T-helper 1 cell treated with Interleukin-12 subunit alpha and Interleukin-12 subunit beta and Interleukin-4 antibody, amounts not matched to agents 30 μg/mL and 1 μg/mL, for 36 hours (primary cell): ENCODE results near the gene INO80C.
"Not testable (repeated sequence)": the region's sequence is repeated elsewhere in the genome, so short reads cannot be mapped to it uniquely, and the experiment has no call there.

Experiments
- H3K27ac Mint-ChIP-seq: one replicate; pipeline ENCODE4 v1.8.0; 2021; ENCODE audit warnings: mild to moderate bottlenecking, mixed read lengths
- H3K27me3 Mint-ChIP-seq: one replicate; pipeline ENCODE4 v1.8.0; 2021; ENCODE audit warnings: low read depth, mixed read lengths
- H3K36me3 Mint-ChIP-seq: one replicate; pipeline ENCODE4 v1.8.0; 2021; ENCODE audit warnings: low read depth, mixed read lengths
- H3K4me1 Mint-ChIP-seq: one replicate; pipeline ENCODE4 v1.8.0; 2021; ENCODE audit warnings: low read depth, mixed read lengths
- H3K4me3 Mint-ChIP-seq: one replicate; pipeline ENCODE4 v1.8.0; 2021; ENCODE audit warnings: mild to moderate bottlenecking, moderate library complexity, mixed read lengths
- H3K9me3 Mint-ChIP-seq: one replicate; pipeline ENCODE4 v1.8.0; 2021; ENCODE audit warnings: mixed read lengths

Gene INO80C

GRCh38 chr18:35506024-35506712, 8.4 kb upstream of the INO80C start:
- no peaks in the 10 kb centered on the region for H3K27me3 Mint-ChIP-seq
- no peak overlapping the region for H3K4me3 Mint-ChIP-seq
- H3K4me1 Mint-ChIP-seq, result peaks cover 2% of the 10 kb centered on the region
- H3K27ac Mint-ChIP-seq, result no peak overlapping the region
- H3K36me3 Mint-ChIP-seq, result no peaks in the 10 kb centered on the region
- no peaks in the 10 kb centered on the region for H3K9me3 Mint-ChIP-seq

GRCh38 chr18:35504996-35505395, 7.2 kb upstream of the INO80C start:
- H3K9me3 Mint-ChIP-seq, result no peaks in the 10 kb centered on the region
- H3K27me3 Mint-ChIP-seq, result no peaks in the 10 kb centered on the region
- H3K36me3 Mint-ChIP-seq, result no peaks in the 10 kb centered on the region

DNA sequence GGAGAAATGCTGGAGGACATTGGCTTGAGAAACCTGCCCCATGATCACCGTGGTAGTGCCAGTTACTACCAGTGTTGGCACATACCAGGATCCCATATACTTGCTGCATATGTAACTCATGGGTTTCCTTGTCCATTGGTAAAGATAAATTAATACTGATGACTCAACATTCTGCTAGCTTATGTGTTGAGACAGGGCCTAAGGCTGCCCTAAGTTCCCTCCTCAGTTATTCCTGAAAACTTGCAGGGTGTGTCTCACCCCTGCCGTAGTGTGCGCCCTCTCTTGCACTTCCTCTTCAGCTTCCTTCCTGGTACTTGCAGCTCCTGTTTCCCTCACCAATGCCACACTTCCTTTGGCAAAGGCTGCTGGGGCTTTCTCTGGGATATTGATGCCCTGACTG, 4.3 kb upstream of the INO80C start:
- H3K27ac Mint-ChIP-seq, result no peak overlapping the region
- H3K9me3 Mint-ChIP-seq, result no peaks in the 10 kb centered on the region
- H3K27me3 Mint-ChIP-seq, result no peaks in the 10 kb centered on the region
- H3K36me3 Mint-ChIP-seq, result no peaks in the 10 kb centered on the region
- no peak overlapping the region for H3K4me3 Mint-ChIP-seq
- H3K4me1 Mint-ChIP-seq, result peaks cover 16% of the 10 kb centered on the region

More at GRCh38 chr18:35504996-35505395, 7.2 kb upstream of the INO80C start:
- Mint-ChIP-seq H3K4me1 (peaks cover 6% of the 10 kb centered on the region), H3K4me3 (no peak overlapping the region), H3K27ac (no peak overlapping the region)

DNA sequence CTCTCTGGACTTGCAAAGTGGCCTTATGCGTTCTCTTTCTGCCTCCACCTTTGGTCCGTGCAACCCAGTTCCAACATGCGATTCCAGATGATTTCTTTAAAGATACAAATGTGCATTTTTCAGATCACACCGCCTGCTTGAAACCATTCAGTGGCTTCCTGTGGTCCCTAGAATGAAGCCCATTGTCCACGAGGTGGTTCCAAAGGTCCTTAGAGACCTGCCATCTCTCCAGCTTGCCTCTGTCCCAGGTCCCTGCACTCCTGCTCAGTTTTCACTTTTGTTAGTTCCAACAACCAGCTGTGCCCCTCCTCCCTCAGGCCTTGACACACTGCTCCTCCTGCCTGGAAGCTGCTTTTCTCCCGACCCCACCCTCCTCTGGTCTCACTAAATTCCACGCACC, 3.6 kb upstream of the INO80C start:
- H3K4me3 Mint-ChIP-seq, result no peak overlapping the region
- H3K9me3 Mint-ChIP-seq, result no peaks in the 10 kb centered on the region
- no peaks in the 10 kb centered on the region for H3K27me3 Mint-ChIP-seq
- H3K4me1 Mint-ChIP-seq, result peaks cover 22% of the 10 kb centered on the region
- H3K36me3 Mint-ChIP-seq, result no peaks in the 10 kb centered on the region
- H3K27ac Mint-ChIP-seq, result no peak overlapping the region

DNA sequence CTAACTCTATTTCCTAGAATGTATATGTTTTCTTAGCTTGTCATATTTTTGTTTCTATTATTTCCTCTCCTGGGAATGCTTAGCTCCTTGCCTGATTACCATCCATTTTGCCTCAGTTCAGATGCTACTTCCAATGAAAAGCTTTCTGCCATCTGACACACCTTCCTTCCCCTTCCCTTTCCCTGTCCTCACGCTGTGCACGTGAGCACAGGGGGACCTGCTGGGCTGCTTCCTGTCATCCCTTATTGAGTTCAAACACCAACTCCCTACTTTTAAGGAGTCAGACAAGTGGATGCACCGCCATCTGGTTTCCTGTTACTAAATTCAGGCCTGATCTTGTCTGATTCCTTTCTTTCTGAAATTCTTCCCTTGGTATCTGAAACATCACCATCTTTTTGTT, 2.4 kb upstream of the INO80C start:
- H3K36me3 Mint-ChIP-seq, result no peaks in the 10 kb centered on the region
- no peak overlapping the region for H3K27ac Mint-ChIP-seq
- H3K4me3 Mint-ChIP-seq, result no peak overlapping the region
- H3K9me3 Mint-ChIP-seq, result no peaks in the 10 kb centered on the region
- H3K4me1 Mint-ChIP-seq, result peaks cover 31% of the 10 kb centered on the region
- H3K27me3 Mint-ChIP-seq, result no peaks in the 10 kb centered on the region

GRCh38 chr18:35497027-35497369, 762 bp downstream of the INO80C start:
- H3K4me3 Mint-ChIP-seq, result peak overlapping the region; percentile 93
- no peaks in the 10 kb centered on the region for H3K27me3 Mint-ChIP-seq
- no peaks in the 10 kb centered on the region for H3K36me3 Mint-ChIP-seq
- peak overlapping the region; percentile 98 for H3K27ac Mint-ChIP-seq
- peaks cover 33% of the 10 kb centered on the region for H3K4me1 Mint-ChIP-seq
- no peaks in the 10 kb centered on the region for H3K9me3 Mint-ChIP-seq

DNA sequence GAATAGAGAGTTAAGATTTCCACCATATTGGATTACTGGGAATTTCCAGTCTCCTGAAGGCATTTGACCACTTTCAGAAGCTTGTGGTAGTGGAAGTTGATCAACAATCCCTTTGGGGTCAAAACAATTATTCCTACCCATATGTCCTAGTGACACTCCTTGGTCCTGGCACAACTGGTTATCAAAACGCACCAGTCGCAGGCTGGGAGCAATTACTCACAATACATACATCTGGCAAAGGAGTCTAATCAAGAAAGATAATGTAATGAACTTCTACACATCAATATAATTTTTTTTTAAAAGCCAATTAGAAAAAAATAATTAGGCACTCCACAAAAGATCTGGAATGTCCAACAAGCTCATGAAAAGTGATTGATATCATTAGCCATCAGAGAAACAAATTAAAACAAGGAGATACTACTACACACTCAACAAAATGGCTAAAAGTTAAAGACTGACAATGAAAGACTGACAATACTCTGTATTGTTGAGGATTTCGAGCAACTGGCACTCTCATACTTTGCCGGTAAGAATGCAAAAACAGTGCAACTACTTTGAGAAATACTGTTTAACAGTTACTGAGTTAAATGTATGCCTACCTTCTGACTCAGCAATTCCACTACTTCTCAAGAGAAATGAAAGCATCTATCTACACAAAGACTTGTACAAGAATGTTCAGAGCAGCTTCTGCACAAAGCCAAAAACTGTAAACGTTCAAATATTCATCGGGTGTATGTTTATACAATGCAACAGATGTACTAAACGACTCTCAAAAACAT, 2.0 kb downstream of the INO80C start:
- Mint-ChIP-seq H3K36me3 (no peaks in the 10 kb centered on the region), H3K9me3 (no peaks in the 10 kb centered on the region), H3K27ac (peak overlapping the region; percentile 11), H3K4me3 (no peak overlapping the region), H3K27me3 (no peaks in the 10 kb centered on the region), H3K4me1 (peaks cover 37% of the 10 kb centered on the region)

- Mint-ChIP-seq H3K36me3 (no peaks in the 10 kb centered on the region), H3K9me3 (no peaks in the 10 kb centered on the region), H3K27ac (no peak overlapping the region), H3K4me1 (peaks cover 34% of the 10 kb centered on the region), H3K4me3 (no peak overlapping the region), H3K27me3 (no peaks in the 10 kb centered on the region)
Observed at GRCh38 chr18:35494251-35495220, 3.2 kb downstream of the INO80C start.

- Mint-ChIP-seq H3K27ac (no peak overlapping the region), H3K4me3 (no peak overlapping the region), H3K27me3 (no peaks in the 10 kb centered on the region), H3K4me1 (peaks cover 26% of the 10 kb centered on the region), H3K36me3 (peaks cover 6% of the 10 kb centered on the region), H3K9me3 (no peaks in the 10 kb centered on the region)
Observed at GRCh38 chr18:35491700-35492077, 6.1 kb downstream of the INO80C start.

GRCh38 chr18:35490894-35491699, 6.7 kb downstream of the INO80C start:
- Mint-ChIP-seq H3K27ac (no peak overlapping the region), H3K9me3 (no peaks in the 10 kb centered on the region), H3K4me3 (no peak overlapping the region), H3K36me3 (peaks cover 6% of the 10 kb centered on the region), H3K27me3 (no peaks in the 10 kb centered on the region), H3K4me1 (peaks cover 20% of the 10 kb centered on the region)

DNA sequence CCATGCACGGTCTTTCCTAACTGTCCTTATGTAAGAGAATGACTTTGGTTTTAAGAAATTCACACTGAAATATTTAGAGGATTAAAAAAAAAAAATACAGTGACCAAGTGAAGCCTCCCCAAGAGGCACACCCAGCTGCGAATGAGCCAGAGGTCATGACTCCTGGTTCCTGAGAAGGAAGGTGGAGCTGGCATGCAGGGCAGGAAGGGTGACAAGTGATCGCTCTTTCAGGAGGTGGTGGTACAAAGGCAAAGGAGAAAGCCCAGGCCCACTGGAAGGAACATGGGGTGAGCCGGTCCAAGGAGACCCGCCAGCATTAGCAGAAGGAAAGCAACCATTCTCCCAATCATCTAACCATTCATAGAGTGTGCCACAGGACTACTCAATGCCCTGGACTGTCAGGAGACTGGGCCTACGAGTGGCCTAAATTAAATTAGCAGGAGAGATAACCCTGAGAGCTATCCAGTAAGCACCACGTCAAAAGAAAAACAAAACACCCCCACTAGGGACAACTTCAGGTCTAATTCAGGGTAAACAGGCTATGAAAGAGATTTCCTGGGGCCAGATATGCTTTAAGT, 7.8 kb downstream of the INO80C start:
- no peak overlapping the region for H3K27ac Mint-ChIP-seq

GRCh38 chr18:35489281-35489680, 8.5 kb downstream of the INO80C start:
- H3K9me3 Mint-ChIP-seq, H3K27ac Mint-ChIP-seq, H3K36me3 Mint-ChIP-seq, H3K27me3 Mint-ChIP-seq, H3K4me3 Mint-ChIP-seq: not testable (repeated sequence)
- peaks cover 10% of the 10 kb centered on the region for H3K4me1 Mint-ChIP-seq

More for the DNA sequence above, 7.8 kb downstream of the INO80C start:
- Mint-ChIP-seq H3K4me1 (peaks cover 14% of the 10 kb centered on the region), H3K36me3 (peaks cover 6% of the 10 kb centered on the region), H3K4me3 (no peak overlapping the region), H3K9me3 (no peaks in the 10 kb centered on the region), H3K27me3 (no peaks in the 10 kb centered on the region)

GRCh38 chr18:35488396-35488795, 9.4 kb downstream of the INO80C start:
- H3K27me3 Mint-ChIP-seq, H3K9me3 Mint-ChIP-seq, H3K4me3 Mint-ChIP-seq, H3K27ac Mint-ChIP-seq, H3K36me3 Mint-ChIP-seq: not testable (repeated sequence)
- H3K4me1 Mint-ChIP-seq, result peaks cover 12% of the 10 kb centered on the region

- not testable (repeated sequence) for H3K36me3 Mint-ChIP-seq, H3K27ac Mint-ChIP-seq, H3K9me3 Mint-ChIP-seq, H3K4me3 Mint-ChIP-seq, H3K27me3 Mint-ChIP-seq
- peaks cover 12% of the 10 kb centered on the region for H3K4me1 Mint-ChIP-seq
Observed at GRCh38 chr18:35487525-35487924, 10.2 kb downstream of the INO80C start.
